NCI-H2196 treated with DMSO at 0.1 percent for 48 hours (cell line): Measurements from ENCODE around the gene GUCY1A2.

Source experiments
- DNase-seq: peaks from one replicate; lab custom pipeline; 2025; ENCODE audit not compliant: unreplicated experiment; lab: John Stamatoyannopoulos, UW

GUCY1A2 gene

DNA sequence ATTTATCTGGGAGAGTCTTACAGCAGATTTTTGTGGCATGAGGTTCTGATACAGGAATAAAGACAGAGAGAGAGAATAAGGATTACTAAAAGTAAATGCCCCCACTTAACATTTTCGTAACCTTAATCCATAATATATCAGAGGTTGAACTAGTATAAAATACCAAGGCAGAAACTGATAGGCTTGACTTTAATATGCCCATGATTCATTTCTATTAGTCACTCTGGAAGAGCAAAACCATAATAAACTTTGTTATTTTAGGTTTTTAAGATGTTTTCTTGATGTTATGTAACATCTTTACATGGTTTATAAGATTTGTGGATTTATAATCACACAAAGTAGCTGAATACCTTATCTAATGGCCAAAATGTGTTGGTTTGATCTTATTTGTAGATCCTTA is 19.1 kb downstream of the GUCY1A2 start:
- no peak for DNase-seq

DNA sequence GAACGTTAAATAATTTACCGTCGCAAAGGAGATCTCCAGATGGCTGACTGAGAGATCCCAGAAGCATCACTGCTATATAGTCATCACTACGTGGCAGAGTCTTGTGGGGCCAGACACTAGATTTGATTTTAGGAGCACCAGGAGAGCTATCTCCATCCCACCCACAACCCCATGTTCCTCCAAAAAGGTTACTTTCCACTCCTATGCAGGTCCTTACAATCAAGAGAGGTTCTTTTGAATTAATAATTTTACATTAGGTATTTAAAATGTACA is 19.4 kb downstream of the GUCY1A2 start:
- DNase-seq: no peak

DNA sequence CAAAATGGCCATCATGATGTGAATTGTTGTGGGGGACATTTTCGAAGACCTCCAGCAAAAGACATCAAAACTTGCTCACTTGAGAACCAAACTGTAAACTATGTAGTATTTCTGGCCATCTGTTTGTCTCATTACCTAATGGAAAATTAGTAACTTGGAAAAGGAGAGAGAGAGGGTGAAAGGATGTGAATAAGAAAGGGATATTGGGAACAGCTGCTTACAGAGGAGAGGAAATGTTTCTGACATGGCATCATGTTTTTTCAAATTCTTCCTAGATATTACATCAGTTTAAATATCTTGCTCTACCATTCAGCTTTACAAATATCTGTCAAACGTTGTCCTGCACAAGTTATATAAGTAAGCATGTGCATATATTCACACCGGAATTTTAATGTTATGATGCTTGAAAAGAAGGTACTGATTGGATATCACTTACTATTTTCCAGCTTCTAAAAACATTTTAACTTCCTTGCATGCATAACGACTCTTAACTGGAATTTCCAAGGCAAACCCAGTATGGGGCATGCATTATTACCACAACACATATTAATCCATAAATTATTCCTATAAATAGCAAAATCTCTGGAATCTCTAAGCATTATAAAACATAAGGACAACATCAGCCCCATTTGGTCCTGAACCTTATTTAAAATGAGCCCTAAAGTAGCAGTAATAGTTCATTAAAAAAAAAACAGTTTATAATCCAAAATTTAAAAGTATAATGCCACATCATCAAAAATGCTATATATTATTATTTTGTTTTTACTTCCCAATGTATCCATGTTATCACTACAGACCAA is 20.0 kb downstream of the GUCY1A2 start:
- DNase-seq: no peak

DNA sequence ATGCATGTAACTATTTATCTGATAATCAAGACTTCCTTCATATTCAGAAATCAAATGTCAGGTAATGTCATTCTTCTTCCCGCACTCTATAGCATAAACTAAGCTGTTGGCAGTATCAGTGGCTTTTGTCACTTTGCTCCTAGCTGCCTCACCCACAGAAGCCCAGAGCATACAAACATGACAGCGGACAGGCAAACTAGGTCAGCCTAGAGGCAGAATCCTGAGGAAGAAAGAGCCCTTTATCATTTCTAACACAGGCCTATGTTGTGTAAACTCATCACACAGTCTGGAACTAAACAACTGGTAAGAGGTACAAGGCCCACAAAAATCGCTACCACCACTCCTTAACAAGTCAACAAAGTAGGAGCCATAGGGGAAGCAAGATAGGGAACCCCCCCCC is 21.0 kb downstream of the GUCY1A2 start:
- no peak for DNase-seq

DNA sequence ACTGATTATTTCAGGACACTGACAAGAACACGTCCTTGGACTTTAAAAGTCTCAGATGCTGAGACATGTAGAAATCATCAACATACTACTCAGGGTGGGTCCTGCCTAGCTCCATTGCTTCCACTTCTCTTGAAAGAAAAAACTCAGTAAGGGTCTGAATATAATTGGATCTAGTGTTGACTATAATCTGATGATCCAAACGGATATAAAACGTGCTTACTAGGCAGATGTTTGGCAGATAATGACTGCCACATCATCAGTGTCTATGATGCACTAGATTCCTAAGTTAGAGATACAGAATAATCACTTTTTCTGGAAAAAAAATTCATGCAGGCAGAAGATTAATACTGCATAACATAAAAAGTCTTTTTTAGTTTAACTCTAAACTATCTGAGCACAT is 21.6 kb downstream of the GUCY1A2 start:
- DNase-seq: no peak

DNA sequence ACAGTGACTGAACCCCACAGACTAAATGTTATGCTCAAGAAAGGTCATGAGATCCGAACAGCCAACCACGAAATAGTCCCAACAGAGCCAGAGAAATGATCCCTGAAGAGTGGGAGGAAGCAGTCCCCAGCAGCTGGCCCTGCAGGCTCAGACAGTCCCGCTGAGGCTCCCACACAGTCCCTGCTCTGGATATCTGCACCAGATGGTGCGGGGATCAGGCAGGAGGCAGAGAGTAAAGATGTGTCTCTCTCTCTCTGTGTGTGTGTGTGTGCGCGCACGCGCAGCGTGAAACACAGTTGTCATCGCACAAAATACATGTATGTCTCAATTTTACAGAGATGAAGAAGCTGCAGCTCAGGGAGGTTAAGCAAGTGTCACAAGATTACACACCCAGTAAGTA is 27.9 kb downstream of the GUCY1A2 start:
- no peak for DNase-seq

DNA sequence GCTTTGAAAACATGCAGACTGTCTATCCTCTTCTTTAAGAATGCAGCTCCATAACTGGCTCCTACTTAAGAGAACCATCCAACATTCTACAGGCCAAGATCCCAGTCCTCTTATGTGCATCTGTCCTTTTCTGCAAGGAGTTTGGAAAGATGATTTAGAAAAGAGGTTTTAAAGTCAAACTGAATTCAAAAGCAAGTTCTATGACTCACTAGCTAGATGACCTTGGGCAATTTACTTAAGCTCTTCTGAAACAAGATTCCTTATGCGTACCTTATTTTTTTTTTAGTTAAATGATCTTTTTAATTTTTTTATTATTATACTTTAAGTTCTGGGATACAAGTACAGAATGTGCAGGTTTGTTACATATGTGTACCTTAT is 29.2 kb downstream of the GUCY1A2 start:
- no peak for DNase-seq

DNA sequence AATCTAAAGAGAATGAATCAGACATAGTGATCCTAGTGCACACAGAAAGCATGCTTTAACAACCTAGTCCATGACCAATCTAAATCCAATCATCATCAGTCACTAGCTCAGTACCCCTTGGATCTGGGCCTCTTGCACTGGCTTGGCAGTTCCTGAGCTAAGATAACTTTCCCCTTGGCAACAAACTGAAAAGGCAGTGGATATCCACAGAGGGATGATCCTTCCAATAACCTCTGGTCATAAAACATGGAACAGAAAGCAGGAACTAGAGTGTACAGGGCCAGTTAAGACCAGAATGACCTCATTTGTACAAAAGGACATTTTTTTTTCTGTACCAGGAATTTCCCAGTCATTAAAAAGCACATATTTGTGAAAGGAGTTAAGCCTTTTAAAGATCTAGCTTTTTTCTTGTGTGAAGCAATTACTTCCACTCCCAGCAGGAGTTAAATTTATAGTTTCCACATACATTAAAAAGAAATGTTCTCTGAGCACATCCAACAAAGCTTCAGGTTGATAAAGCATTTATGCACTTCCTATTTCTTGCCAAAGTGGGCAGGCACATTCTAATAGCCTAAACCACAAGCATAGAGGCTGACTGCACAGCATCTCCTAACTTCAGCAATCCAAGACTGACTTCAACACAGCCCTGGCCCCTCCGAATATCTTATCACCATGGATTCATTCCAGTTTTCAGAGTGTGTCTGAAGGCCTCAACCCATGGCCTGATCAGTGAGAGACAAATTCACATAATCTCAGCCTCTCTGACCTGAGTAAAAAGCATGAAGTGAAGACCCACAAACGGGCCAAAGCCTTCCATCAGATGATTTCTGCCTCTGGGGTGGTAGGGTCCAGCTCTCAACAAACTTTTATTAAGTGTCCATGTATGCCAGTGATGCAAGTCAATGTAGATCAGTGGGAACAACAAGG is 29.9 kb downstream of the GUCY1A2 start:
- DNase-seq: no peak

DNA sequence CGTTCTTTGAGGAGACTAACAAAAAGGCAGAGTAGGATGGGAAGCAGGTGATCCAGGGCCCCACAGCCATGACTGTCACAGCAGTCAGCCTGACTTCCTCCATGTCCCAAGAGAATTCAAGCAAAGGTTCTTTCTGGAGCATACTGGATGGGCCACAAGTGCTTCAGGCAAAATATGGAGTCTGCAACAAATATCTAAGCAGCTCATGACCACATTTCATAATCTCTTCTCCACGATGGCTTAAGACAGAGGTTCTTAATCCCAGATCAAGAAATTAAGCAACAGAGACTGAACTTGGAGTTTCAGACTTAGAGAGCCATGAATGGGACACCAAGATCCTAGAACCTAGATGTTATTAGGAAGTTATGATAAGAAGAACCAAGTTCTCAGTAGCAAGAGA is 31.6 kb downstream of the GUCY1A2 start:
- DNase-seq: no peak

DNA sequence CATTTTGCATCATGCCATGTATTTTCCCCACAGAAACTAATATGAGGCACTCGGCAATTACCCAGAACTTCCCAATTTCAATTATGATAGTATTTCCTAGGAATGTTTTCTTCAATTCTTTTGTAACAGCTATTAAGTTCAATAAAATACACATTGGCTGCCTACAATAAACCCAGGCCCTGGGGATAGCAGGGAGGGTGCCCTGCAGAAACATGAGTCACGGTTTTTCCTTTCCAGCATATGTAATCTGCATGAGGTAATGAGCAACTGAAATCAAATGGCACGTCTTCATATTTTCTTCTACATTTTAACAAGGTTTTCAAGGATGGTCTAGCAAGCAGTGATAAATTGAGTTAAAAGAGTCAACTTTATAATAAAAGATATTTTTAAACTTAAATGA is 32.0 kb downstream of the GUCY1A2 start:
- no peak for DNase-seq

DNA sequence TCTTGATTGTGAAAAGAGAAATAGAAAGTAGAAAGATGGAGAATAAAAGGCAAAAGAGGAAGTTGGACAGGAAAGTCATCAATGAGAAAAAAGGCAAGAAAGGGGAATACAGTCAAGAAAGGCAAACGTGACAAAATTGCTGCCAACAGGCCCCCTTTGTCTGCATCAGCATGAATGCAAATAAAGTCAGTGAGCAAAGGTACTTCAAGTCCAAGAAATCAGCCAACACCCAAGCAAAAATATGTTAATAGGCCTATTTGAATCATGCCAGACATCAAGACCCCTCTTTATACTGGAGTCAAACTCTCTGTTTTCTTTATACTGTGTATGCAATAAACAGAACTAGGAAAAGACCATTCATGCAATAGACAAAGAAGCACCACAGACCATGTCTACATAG is 34.3 kb downstream of the GUCY1A2 start:
- no peak for DNase-seq

DNA sequence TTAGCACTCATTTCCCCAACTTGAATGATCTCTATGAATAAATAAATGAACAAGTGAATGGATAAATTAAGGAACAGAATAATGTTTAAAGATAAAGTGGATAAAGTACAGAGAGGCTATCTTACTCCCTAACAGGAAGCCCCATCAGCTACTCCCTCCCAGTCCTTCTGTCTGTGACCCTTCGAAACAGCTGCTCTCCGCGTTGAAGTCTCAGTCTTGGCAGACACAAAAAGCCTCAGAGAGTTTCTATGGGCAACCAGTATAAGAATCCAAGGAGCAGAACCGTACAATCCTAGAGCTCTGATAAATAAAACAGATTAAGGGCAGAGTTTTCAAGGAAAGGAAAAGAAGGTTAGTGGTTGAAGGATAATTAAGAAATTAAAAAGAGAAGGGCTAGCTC is 35.0 kb downstream of the GUCY1A2 start:
- DNase-seq: no peak

DNA sequence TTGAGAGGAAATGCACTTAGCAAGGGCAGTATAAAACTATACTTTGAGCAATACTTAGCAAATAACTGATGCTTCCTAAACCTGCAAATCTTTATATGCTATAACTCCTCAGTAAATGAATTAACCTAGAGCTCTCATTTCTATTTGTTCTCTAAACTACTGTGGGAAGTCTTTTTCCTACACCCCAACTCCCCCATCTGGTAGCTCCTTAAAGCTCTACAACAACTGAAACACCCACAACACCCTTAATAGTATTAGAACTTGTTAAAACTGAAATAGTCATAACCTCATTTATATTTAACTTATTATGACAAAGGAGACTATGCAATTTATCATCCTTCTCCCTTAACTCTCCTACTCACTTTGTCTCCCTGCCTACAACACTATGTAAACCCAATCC is 43.4 kb downstream of the GUCY1A2 start:
- DNase-seq: no peak

DNA sequence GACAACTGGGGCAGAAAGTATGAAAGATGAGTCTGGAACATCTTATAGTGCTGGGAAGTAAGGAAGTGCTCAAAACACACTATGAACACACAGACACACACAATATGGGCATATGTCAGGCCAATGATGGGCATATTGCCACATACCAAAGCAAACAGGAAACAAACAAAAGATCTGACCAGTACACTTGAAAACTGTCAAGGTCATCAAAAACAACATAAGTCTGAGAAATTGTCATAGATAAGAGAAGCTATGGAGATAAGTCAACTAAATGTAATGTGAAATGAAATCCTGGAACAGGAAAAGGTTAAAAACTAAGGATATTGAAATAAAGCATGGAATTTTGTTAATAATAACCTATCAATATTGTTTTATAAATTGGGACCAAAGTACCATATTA is 46.4 kb downstream of the GUCY1A2 start:
- DNase-seq: no peak

DNA sequence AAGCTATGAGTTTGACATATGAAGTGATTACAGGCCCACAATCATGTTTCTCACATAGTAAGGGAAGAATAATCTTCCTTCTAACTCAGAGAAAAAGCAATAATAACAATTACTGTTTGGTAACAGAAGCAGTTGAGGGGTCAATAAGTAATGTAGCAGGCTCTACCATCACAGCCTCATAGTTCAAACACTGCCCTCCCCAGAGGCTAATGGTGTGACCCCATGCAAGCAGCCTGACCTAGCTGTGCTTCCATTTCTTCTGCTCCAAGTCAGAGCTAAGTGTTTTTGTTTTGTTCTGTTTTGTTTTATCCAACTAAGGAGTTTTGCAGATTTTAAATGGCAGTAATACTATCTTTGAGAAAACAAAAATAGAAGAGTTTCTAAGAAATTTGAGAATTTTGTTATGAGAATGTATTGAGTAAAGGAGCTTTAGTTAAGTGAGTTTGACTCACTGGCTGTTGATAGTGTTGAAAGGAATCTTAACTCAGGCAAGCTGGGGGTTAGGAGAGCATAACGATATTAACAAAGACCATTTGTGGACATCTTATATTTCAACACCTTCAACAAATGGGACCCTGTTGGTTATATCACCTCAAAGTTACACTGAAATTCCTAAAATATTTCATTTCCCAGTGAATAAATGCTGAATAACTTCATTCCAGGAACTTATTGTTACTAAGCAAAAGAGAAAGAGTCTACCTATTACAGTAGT is 48.5 kb downstream of the GUCY1A2 start:
- no peak for DNase-seq

DNA sequence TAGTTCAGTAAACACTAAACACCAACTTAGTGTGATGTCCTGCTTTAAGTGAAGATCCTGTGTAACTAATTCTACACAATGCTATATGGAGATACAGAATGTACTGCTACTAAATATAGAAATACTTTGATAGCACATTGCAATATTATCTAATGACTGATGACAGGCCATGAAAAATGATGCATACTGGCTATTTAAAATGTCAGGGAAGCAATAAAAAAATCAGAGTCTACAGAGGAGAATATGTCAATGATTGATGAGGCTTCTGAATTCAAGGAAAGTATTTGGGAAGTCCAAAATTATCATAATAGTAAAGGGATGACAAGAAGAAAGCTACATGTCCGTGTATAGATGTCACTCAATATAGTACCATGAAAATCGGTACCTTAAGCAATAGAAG is 55.3 kb downstream of the GUCY1A2 start:
- no peak for DNase-seq

DNA sequence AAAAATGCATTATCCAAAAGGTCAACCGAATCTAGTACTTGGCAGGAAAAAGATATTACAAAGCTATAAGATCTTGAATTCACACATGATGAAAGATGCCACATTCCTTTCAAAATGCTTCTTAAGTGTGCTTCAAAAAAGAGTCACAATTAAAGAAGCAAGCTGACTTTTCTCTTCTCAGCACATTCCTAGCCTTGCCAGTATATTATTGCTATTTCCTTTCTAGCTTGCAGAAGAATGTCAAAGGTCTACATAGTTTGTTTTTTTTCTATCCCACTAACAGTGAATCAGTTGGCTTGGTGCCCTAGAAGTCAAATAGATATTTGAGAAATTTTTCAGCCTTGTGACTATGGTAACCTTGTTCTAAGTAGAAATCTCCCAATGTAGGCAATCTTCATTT is 56.8 kb downstream of the GUCY1A2 start:
- DNase-seq: no peak

DNA sequence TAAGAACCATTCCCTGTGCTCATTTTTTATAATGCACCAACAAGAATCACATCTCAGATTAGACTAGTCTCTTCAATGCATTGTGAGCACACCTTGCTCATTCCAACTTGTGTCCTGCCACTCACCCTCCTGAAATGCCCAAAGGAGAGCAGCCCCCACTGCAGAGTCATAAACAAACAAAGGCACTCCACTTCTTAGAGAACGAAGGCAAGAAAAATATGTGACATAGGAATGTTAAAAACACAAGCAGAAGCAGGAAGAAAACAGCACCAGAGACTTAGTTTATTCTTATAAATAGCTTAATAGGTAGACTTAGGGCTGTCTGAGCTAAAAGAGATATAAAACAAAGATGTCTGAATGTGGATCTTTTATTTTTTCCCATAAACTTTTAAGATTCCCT is 57.2 kb downstream of the GUCY1A2 start:
- no peak for DNase-seq

DNA sequence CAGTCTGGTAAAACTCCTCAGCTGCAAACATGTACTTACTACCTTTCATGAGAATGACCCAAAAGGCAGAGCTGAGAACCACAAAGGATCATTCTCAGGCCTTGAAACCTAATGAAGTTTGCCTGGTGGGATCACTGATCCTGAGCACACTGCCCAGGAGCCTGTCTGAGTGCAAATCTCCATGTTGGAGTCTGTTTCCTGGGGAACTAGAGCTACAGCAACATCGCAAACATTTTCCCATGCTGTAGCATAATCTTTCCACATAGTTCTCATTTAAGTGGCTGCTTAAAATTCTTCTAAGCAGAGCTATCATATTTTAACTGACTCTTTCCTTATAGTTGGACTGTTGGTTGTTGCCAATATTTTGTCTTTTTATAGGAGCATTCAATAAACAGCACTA is 58.5 kb downstream of the GUCY1A2 start:
- DNase-seq: no peak

DNA sequence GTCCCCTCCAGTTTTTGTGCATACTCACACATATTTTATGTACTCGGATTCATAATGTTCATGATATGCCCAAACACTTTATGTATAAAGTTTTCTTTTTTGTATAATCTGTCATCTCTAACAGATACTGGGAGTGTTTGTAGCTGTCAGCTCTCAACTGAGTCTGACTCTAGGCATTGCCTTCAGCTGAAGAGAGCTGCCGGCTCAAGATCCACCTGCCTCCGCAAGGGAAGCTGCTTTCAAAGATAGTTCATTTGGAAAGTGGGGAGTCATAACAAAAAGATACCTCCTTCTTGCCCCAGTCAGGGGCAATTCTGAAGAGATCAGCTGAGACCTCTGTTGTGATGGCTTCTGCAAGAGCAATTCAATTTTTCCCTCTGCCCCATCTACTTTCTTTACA is 58.9 kb downstream of the GUCY1A2 start:
- no peak for DNase-seq

DNA sequence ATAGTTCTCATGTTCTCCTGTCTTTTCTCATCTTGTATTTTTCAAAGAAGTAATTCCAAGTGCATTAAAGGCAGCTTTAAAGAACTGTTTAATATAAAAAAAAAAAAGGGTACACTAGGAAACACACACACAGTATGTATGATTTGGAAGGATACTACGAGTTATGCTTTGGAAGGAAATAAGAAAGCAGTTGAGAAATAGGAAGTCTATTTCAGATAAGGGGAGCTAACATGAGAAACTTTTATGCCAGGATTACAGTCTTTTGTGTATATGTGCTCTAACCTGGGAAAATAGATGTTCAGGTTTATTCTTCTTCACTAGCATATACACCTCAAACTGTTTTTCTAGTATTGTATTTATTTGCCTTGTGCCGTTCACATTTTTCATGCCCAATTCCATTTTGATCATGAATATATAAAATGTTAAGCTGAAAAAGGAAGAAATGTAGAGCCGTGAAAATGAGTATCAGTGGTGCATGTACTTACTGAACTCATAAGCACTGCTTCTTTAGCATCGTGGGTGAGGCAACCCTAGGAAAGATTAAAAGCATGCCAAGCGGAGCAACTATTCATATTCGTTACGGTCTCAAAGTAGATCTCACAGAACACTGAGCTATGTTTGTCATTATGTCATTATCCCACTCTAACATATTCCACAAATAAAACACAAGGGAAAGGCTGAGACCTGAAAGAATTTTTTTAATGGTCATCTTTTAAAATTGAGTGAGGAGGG is 59.6 kb downstream of the GUCY1A2 start:
- no peak for DNase-seq
